LNCaP clone FGC (cell line): ENCODE measurements around the gene MLC1.

Experiments used
- DNase-seq: peaks from one replicate; pipeline ENCODE4 v3.0.0-alpha.2; 2011; ENCODE audit warnings: low read depth
- H3K4me3 ChIP-seq: 2 replicates; pipeline ENCODE4 v1.5.1; 2011; ENCODE audit warnings: mild to moderate bottlenecking, low read depth, low read length, control low read depth
- CTCF ChIP-seq: IDR thresholded peaks from 2 replicates; pipeline ENCODE4 v1.5.1; 2012; ENCODE audit warnings: mild to moderate bottlenecking; ENCODE audit not compliant: control insufficient read depth, insufficient read depth; ENCODE audit errors: extremely low read depth

MLC1 gene

GRCh38 chr22:50014053-50014501 is 71.1 kb downstream of the MLC1 start:
- no peak for DNase-seq
- TF ChIP-seq CTCF, result no peak
- no peak overlapping the region for H3K4me3 ChIP-seq

- no peak for DNase-seq
- H3K4me3 ChIP-seq, result no peak within 1 kb of the TSS
- TF ChIP-seq CTCF, result no peak
Measured at GRCh38 chr22:50012211-50013181, 72.7 kb downstream of the MLC1 start, which contains the start of gene IL17REL. IL17REL (minus strand) TSS chr22:50012765; CDS start chr22:50012646, 119 bp downstream.

- H3K4me3 ChIP-seq, result no peak overlapping the region
- no peak for TF ChIP-seq CTCF
- DNase-seq, result no peak
Measured at GRCh38 chr22:50011447-50012210, 73.6 kb downstream of the MLC1 start.

GRCh38 chr22:50010676-50011446 is 74.4 kb downstream of the MLC1 start:
- DNase-seq, result no peak
- TF ChIP-seq CTCF, result no peak
- no peak overlapping the region for H3K4me3 ChIP-seq

- H3K4me3 ChIP-seq, result no peak overlapping the region
Measured at GRCh38 chr22:50009765-50010675, 75.2 kb downstream of the MLC1 start.

More at GRCh38 chr22:50009765-50010675, 75.2 kb downstream of the MLC1 start:
- no peak for DNase-seq
- TF ChIP-seq CTCF, result no peak
